Ishikawa (cell line): ENCODE measurements around the gene KMT5B.

Experiments used
- CEBPB ChIP-seq: IDR thresholded peaks from 2 replicates; pipeline ENCODE4 v1.6.1; 2012
- CREB1 ChIP-seq: IDR thresholded peaks from 2 replicates; pipeline ENCODE4 v1.6.1; 2012; ENCODE audit warnings: low read depth
- EGR1 ChIP-seq: IDR thresholded peaks from 2 replicates; pipeline ENCODE4 v1.6.1; 2012
- EP300 ChIP-seq: IDR thresholded peaks from 2 replicates; pipeline ENCODE4 v1.6.1; 2012; ENCODE audit warnings: borderline replicate concordance
- FOXM1 ChIP-seq: IDR thresholded peaks from 2 replicates; pipeline ENCODE4 v1.6.1; 2012; ENCODE audit warnings: low read depth, borderline replicate concordance
- MAX ChIP-seq: IDR thresholded peaks from 2 replicates; pipeline ENCODE4 v1.6.1; 2012
- NFIC ChIP-seq: IDR thresholded peaks from 2 replicates; pipeline ENCODE4 v1.6.1; 2012
- RAD21 ChIP-seq: IDR thresholded peaks from 2 replicates; pipeline ENCODE4 v1.6.1; 2012; ENCODE audit warnings: low read depth
- REST ChIP-seq: IDR thresholded peaks from 2 replicates; pipeline ENCODE4 v1.6.1; 2012; ENCODE audit warnings: low read depth, mild to moderate bottlenecking
- TAF1 ChIP-seq: IDR thresholded peaks from 2 replicates; pipeline ENCODE4 v1.6.1; 2012; ENCODE audit warnings: low read depth, mild to moderate bottlenecking
- TCF12 ChIP-seq: IDR thresholded peaks from 2 replicates; pipeline ENCODE4 v1.6.1; 2012; ENCODE audit warnings: low read depth
- TEAD4 ChIP-seq: IDR thresholded peaks from 2 replicates; pipeline ENCODE4 v1.6.1; 2012
- USF1 ChIP-seq: IDR thresholded peaks from 2 replicates; pipeline ENCODE4 v1.6.1; 2012
- YY1 ChIP-seq: IDR thresholded peaks from 2 replicates; pipeline ENCODE4 v1.6.1; 2012; ENCODE audit warnings: low read depth
- ZBTB7A ChIP-seq: IDR thresholded peaks from 2 replicates; pipeline ENCODE4 v1.6.1; 2012; ENCODE audit warnings: low read depth

The KMT5B gene

GRCh38 chr11:68137833-68138232 is 75.3 kb downstream of the KMT5B start:
- TF ChIP-seq YY1 (no peak), EP300 (no peak), REST (no peak), CREB1 (no peak), TAF1 (no peak), EGR1 (no peak), USF1 (no peak), CEBPB (no peak), NFIC (no peak), RAD21 (no peak), FOXM1 (no peak), TCF12 (no peak), ZBTB7A (no peak), MAX (no peak), TEAD4 (no peak)

- no peak for TF ChIP-seq FOXM1
- TF ChIP-seq CREB1, result no peak
Measured at GRCh38 chr11:68136866-68137265, 76.2 kb downstream of the KMT5B start.

GRCh38 chr11:68135161-68135560 is 77.9 kb downstream of the KMT5B start:
- TF ChIP-seq TCF12 (no peak), FOXM1 (no peak), USF1 (no peak), CEBPB (no peak), MAX (no peak), EP300 (no peak), REST (no peak), EGR1 (no peak), YY1 (no peak), TEAD4 (no peak), TAF1 (no peak), CREB1 (no peak), RAD21 (no peak), NFIC (no peak)

- no peak for TF ChIP-seq TAF1
- TF ChIP-seq CEBPB, result no peak
- no peak for TF ChIP-seq TEAD4
- TF ChIP-seq FOXM1, result no peak
- no peak for TF ChIP-seq EP300
- TF ChIP-seq YY1, result no peak
- TF ChIP-seq RAD21, result no peak
- TF ChIP-seq EGR1, result no peak
- TF ChIP-seq REST, result no peak
- TF ChIP-seq TCF12, result no peak
- TF ChIP-seq CREB1, result no peak
- no peak for TF ChIP-seq NFIC
- TF ChIP-seq MAX, result no peak
- no peak for TF ChIP-seq ZBTB7A
- TF ChIP-seq USF1, result no peak
Measured at GRCh38 chr11:68133761-68134160, 79.3 kb downstream of the KMT5B start.
